Measurements from ENCODE around the gene REN. TPM values are rescaled to one million over a fixed set of nuclear protein-coding genes. Genes with fewer than 3 reads are reported as not detected.

Gene REN
- total and polyA plus RNA-seq, 2 of the 13 experiments (the other 11 are each of a cell fraction or from before 2014, with no cell fraction given), result not detected

GRCh38 chr1:204142032-204142974, 23.8 kb downstream of the REN start (continued):
- TF ChIP-seq PRDM15 (CRISPR knock-in tag; IDR thresholded peaks at IDR 0.05), result no peak
- peak; percentile 51 for TF ChIP-seq TEAD3 (CRISPR knock-in tag; optimal IDR thresholded peaks at IDR 0.05; ENCODE audit: borderline replicate concordance)
- TF ChIP-seq HNRNPK (IDR thresholded peaks at IDR 0.05; ENCODE audit: low read depth, low read length, poor library complexity, severe bottlenecking), result no peak
- TF ChIP-seq ESRRA (CRISPR knock-in tag; IDR thresholded peaks at IDR 0.05; ENCODE audit: low read depth), result no peak
- TF ChIP-seq ZNF619 (CRISPR knock-in tag; IDR thresholded peaks at IDR 0.05), result no peak
- no peak for TF ChIP-seq KLF12 (CRISPR knock-in tag; IDR thresholded peaks at IDR 0.05; ENCODE audit: borderline replicate concordance)
- TF ChIP-seq TFDP2 (CRISPR knock-in tag; IDR thresholded peaks at IDR 0.05), result no peak
- no peak for TF ChIP-seq DRAP1 (CRISPR knock-in tag; IDR thresholded peaks at IDR 0.05)
- peak; percentile 24; the same call in 1 of the 2 replicates for TF ChIP-seq THRA (CRISPR knock-in tag; IDR thresholded peaks at IDR 0.05; ENCODE audit: borderline replicate concordance)
- TF ChIP-seq ZSCAN30 (CRISPR knock-in tag; IDR thresholded peaks at IDR 0.05), result no peak
- TF ChIP-seq ZNF367 (CRISPR knock-in tag; IDR thresholded peaks at IDR 0.05; ENCODE audit: borderline replicate concordance), result no peak
- no peak for TF ChIP-seq ZFP91 (CRISPR knock-in tag; IDR thresholded peaks at IDR 0.05; ENCODE audit: borderline replicate concordance)
- TF ChIP-seq HDAC1 (CRISPR knock-in tag; IDR thresholded peaks at IDR 0.05), result 0 out of 2 replicates have a peak, but pooled peaks have one; percentile 36
- 0 out of 2 replicates have a peak, but pooled peaks have one; percentile 12 for TF ChIP-seq FOSL2 (CRISPR knock-in tag; IDR thresholded peaks at IDR 0.05)
- TF ChIP-seq PHF21A (CRISPR knock-in tag; IDR thresholded peaks at IDR 0.05), result 0 out of 2 replicates have a peak, but pooled peaks have one; percentile 32

All from HepG2 (cell line).